ENCODE data around the gene DCAF15. TPM values are rescaled to one million over a fixed set of nuclear protein-coding genes. Genes with fewer than 3 reads are reported as not detected.

Gene DCAF15
- total and polyA plus RNA-seq, 2 donors from 2014 or later, result 21.9 to 35.5 TPM

DNA sequence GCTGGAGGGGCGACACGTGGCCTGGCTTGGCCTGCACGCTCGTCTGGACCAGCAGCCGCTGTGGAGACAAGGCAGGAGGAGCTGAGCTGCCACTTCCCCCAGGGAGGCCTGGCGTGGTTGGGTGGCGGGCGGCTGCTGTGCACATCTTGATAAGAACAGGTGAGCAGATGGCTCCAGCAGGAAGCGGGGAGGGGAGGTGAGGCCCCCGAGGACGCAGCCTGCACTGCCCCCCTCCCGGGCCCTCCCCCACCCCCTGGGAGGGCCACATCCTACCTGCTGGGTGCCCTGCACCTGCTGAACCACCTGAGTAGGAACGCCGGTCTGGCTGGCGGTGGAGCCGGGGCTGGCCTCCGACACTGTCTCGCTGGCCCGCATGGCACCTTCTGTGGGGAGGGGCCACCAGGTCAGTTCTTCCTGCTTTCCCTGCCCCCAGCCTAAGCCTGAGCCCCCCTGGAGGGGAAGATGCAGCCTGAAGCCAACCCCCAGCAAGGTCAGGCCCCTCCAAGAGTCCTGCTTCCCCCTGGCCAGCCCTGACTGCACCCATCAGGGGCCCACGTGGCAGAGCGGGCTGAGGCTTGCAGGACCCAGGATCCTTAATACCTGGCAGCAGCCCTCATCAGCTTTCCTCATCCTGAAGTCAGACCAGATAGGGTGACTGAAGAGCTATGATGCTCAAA, 31.0 kb downstream of the DCAF15 start:
- H3K9me3 ChIP-seq (ENCODE audit: control insufficient read depth in 2 of 3, insufficient read depth in 1 of 3, low read length in 3 of 3), result no peaks in the 10 kb centered on the region
- H3K4me3 ChIP-seq (ENCODE audit: low read length in 3 of 3), result no peak overlapping the region
- H3K36me3 ChIP-seq (ENCODE audit: control insufficient read depth in 2 of 3, insufficient read depth in 3 of 3, low read length in 3 of 3), result peaks cover 0 to 9% (median 8%) of the 10 kb centered on the region in 3 donors
- peaks cover 0 to 30% (median 18%) of the 10 kb centered on the region in 3 donors for H3K4me1 ChIP-seq (ENCODE audit: control insufficient read depth in 2 of 3, insufficient read depth in 2 of 3, low read depth in 1 of 3, low read length in 3 of 3)
- H3K9ac ChIP-seq (ENCODE audit: low read length in 3 of 3), result no peak overlapping the region
- FAIRE-seq (no peak), DNase-seq (peak in 1 of 5 donors; percentile 80)
- TF ChIP-seq, protein P1, sequence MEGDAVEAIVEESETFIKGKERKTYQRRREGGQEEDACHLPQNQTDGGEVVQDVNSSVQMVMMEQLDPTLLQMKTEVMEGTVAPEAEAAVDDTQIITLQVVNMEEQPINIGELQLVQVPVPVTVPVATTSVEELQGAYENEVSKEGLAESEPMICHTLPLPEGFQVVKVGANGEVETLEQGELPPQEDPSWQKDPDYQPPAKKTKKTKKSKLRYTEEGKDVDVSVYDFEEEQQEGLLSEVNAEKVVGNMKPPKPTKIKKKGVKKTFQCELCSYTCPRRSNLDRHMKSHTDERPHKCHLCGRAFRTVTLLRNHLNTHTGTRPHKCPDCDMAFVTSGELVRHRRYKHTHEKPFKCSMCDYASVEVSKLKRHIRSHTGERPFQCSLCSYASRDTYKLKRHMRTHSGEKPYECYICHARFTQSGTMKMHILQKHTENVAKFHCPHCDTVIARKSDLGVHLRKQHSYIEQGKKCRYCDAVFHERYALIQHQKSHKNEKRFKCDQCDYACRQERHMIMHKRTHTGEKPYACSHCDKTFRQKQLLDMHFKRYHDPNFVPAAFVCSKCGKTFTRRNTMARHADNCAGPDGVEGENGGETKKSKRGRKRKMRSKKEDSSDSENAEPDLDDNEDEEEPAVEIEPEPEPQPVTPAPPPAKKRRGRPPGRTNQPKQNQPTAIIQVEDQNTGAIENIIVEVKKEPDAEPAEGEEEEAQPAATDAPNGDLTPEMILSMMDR (IDR thresholded peaks at IDR 0.05; ENCODE audit: borderline replicate concordance, extremely low read depth, insufficient read depth), result no peak
- no peak overlapping the region for H3K27ac ChIP-seq (ENCODE audit: low read depth in 2 of 2, low read length in 2 of 2)
- intact Hi-C loops (cut with DNase I), result no loop called here
- H3K27me3 ChIP-seq (ENCODE audit: control insufficient read depth, insufficient read depth, low read length), result no peaks in the 10 kb centered on the region

DNA sequence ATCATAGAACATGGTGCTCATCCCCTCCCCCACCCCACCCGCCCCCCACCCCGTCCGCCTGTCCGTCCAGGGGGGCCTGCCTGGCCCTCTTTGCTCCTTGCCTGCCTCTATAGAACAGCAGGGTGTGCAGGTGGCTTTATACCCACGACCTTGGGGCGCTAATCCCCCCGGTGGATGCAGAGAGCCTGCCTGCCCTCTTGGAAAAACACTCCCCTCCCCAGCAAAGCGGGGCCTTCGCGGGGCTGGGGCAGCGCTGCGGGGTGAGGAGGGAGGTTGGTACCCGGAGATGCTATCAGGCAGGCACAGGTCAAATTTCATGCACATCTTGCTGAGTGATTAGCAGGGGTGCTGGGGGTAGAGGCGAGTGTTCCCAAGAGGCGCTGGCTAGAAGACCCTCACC, 31.9 kb downstream of the DCAF15 start:
- intact Hi-C loops (cut with DNase I), result no loop called here
- FAIRE-seq (no peak), DNase-seq (no peak)
- H3K27ac ChIP-seq (ENCODE audit: low read depth in 2 of 2, low read length in 2 of 2), result no peak overlapping the region
- peaks cover 0 to 9% (median 8%) of the 10 kb centered on the region in 3 donors for H3K36me3 ChIP-seq (ENCODE audit: control insufficient read depth in 2 of 3, insufficient read depth in 3 of 3, low read length in 3 of 3)
- TF ChIP-seq, protein P1 (IDR thresholded peaks at IDR 0.05; ENCODE audit: borderline replicate concordance, extremely low read depth, insufficient read depth), result no peak
- H3K4me1 ChIP-seq (ENCODE audit: control insufficient read depth in 2 of 3, insufficient read depth in 2 of 3, low read depth in 1 of 3, low read length in 3 of 3), result peaks cover 0 to 30% (median 18%) of the 10 kb centered on the region in 3 donors
- H3K27me3 ChIP-seq (ENCODE audit: control insufficient read depth, insufficient read depth, low read length), result no peaks in the 10 kb centered on the region
- no peak overlapping the region for H3K9ac ChIP-seq (ENCODE audit: low read length in 3 of 3)
- H3K9me3 ChIP-seq (ENCODE audit: control insufficient read depth in 2 of 3, insufficient read depth in 1 of 3, low read length in 3 of 3), result no peaks in the 10 kb centered on the region
- no peak overlapping the region for H3K4me3 ChIP-seq (ENCODE audit: low read length in 3 of 3)

GRCh38 chr19:13984875-13985741, 32.8 kb downstream of the DCAF15 start:
- Histone ChIP-seq H3K9me3 (ENCODE audit: control insufficient read depth in 2 of 3, insufficient read depth in 1 of 3, low read length in 3 of 3) (no peaks in the 10 kb centered on the region), H3K36me3 (ENCODE audit: control insufficient read depth in 2 of 3, insufficient read depth in 3 of 3, low read length in 3 of 3) (peaks cover 0 to 9% (median 8%) of the 10 kb centered on the region in 3 donors), H3K4me3 (ENCODE audit: low read length in 3 of 3) (no peak overlapping the region), H3K27me3 (ENCODE audit: control insufficient read depth, insufficient read depth, low read length) (no peaks in the 10 kb centered on the region), H3K27ac (ENCODE audit: low read depth in 2 of 2, low read length in 2 of 2) (peak overlapping the region; percentile 88 to 91), H3K9ac (ENCODE audit: low read length in 3 of 3) (peak overlapping the region in 1 of 3 donors; percentile 51), H3K4me1 (ENCODE audit: control insufficient read depth in 2 of 3, insufficient read depth in 2 of 3, low read depth in 1 of 3, low read length in 3 of 3) (peaks cover 0 to 25% (median 18%) of the 10 kb centered on the region in 3 donors)
- intact Hi-C loops (cut with DNase I), result no loop called here
- TF ChIP-seq, protein P1 (IDR thresholded peaks at IDR 0.05; ENCODE audit: borderline replicate concordance, extremely low read depth, insufficient read depth), result no peak
- DNase-seq, result no peak
- FAIRE-seq, result no peak

Data from kidney (tissue), 14 donors.